ENCODE results near the gene SRA1. TPM values are rescaled to one million over a fixed set of nuclear protein-coding genes. Genes with fewer than 3 reads are reported as not detected.
A peak's percentile ranks its signal among the peaks of the same experiment; 100 is the strongest.

SRA1 gene
- total RNA-seq, 4 donors from 2014 or later = 19.9 to 36.3 (median 26.5) TPM

- in situ Hi-C loops (cut with MboI; ENCODE audit: low pct_ligation_motif_present in 1 of 4, low pct_unique_long_range_greater_than_20kb in 1 of 4, low sequenced_read_pairs in 3 of 4) = no loop called here
- no peaks in the 10 kb centered on the region for H3K9me3 ChIP-seq
- TF ChIP-seq EP300 (IDR thresholded peaks at IDR 0.05; ENCODE audit: low read depth) (no peak), POLR2A (IDR thresholded peaks at IDR 0.05) (peak; percentile 13), POLR2AphosphoS5 (IDR thresholded peaks at IDR 0.05) (peak in 1 of 3 donors; percentile 31)
- TF ChIP-seq, protein P1, sequence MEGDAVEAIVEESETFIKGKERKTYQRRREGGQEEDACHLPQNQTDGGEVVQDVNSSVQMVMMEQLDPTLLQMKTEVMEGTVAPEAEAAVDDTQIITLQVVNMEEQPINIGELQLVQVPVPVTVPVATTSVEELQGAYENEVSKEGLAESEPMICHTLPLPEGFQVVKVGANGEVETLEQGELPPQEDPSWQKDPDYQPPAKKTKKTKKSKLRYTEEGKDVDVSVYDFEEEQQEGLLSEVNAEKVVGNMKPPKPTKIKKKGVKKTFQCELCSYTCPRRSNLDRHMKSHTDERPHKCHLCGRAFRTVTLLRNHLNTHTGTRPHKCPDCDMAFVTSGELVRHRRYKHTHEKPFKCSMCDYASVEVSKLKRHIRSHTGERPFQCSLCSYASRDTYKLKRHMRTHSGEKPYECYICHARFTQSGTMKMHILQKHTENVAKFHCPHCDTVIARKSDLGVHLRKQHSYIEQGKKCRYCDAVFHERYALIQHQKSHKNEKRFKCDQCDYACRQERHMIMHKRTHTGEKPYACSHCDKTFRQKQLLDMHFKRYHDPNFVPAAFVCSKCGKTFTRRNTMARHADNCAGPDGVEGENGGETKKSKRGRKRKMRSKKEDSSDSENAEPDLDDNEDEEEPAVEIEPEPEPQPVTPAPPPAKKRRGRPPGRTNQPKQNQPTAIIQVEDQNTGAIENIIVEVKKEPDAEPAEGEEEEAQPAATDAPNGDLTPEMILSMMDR (IDR thresholded peaks at IDR 0.05) = no peak
- 53 to 75% methylated on average over 1 to 5 of the region's 5 CpGs for WGBS, 2 donors (ENCODE audit: low coverage in 1 of 2)
- no peak for DNase-seq
- peaks cover 11 to 30% (median 20%) of the 10 kb centered on the region in 4 donors for H3K4me1 ChIP-seq
- no peak overlapping the region for H3K4me3 ChIP-seq
- intact Hi-C loops (cut with DNase I; ENCODE audit: low total_unique reads) = no loop called here
- peaks cover 0 to 43% (median 20%) of the 10 kb centered on the region in 4 donors for H3K36me3 ChIP-seq
- H3K27ac ChIP-seq = peak overlapping the region; percentile 51 to 76 (median 65)
- no peaks in the 10 kb centered on the region for H3K27me3 ChIP-seq
These were observed 14.3 kb downstream of the SRA1 start for GRCh38 chr5:140542972-140543371.

- Histone ChIP-seq H3K27me3 (no peaks in the 10 kb centered on the region), H3K4me1 (peaks cover 0 to 8% (median 2%) of the 10 kb centered on the region in 4 donors), H3K4me3 (no peak overlapping the region), H3K9me3 (no peaks in the 10 kb centered on the region), H3K36me3 (peaks cover 0 to 54% (median 23%) of the 10 kb centered on the region in 4 donors), H3K27ac (no peak overlapping the region)
- no peak for TF ChIP-seq EP300 (IDR thresholded peaks at IDR 0.05; ENCODE audit: low read depth)
- TF ChIP-seq, protein P1 (IDR thresholded peaks at IDR 0.05) = no peak
- no peak for TF ChIP-seq POLR2A (IDR thresholded peaks at IDR 0.05)
- TF ChIP-seq POLR2AphosphoS5 (IDR thresholded peaks at IDR 0.05) = no peak
- intact Hi-C loops (cut with DNase I; ENCODE audit: low total_unique reads) (no loop called here), in situ Hi-C loops (cut with MboI; ENCODE audit: low pct_ligation_motif_present in 1 of 4, low pct_unique_long_range_greater_than_20kb in 1 of 4, low sequenced_read_pairs in 3 of 4) (no loop called here)
- 89% methylated on average over 1 of the region's 1 CpG; no CpG with 5 or more reads in 1 of the 2 donors for WGBS, 2 donors (ENCODE audit: low coverage in 1 of 2)
- no peak for DNase-seq
These were observed 17.0 kb downstream of the SRA1 start for GRCh38 chr5:140540227-140540626.

- H3K4me1 ChIP-seq = no peaks in the 10 kb centered on the region
- H3K9me3 ChIP-seq = no peaks in the 10 kb centered on the region
- no peak overlapping the region for H3K4me3 ChIP-seq
- in situ Hi-C loops (cut with MboI; ENCODE audit: low pct_ligation_motif_present in 1 of 4, low pct_unique_long_range_greater_than_20kb in 1 of 4, low sequenced_read_pairs in 3 of 4) (no loop called here), intact Hi-C loops (cut with DNase I; ENCODE audit: low total_unique reads) (no loop called here)
- 78 to 87% methylated on average over 2 of the region's 2 CpGs for WGBS, 2 donors (ENCODE audit: low coverage in 1 of 2)
- no peak overlapping the region for H3K27ac ChIP-seq
- no peaks in the 10 kb centered on the region for H3K27me3 ChIP-seq
- TF ChIP-seq POLR2A (IDR thresholded peaks at IDR 0.05) (no peak), EP300 (IDR thresholded peaks at IDR 0.05; ENCODE audit: low read depth) (no peak), POLR2AphosphoS5 (IDR thresholded peaks at IDR 0.05) (no peak)
- TF ChIP-seq, protein P1 (IDR thresholded peaks at IDR 0.05) = no peak
- peaks cover 0 to 57% (median 29%) of the 10 kb centered on the region in 4 donors for H3K36me3 ChIP-seq
- no peak for DNase-seq
These were observed 33.3 kb downstream of the SRA1 start for GRCh38 chr5:140524003-140524402.

DNA sequence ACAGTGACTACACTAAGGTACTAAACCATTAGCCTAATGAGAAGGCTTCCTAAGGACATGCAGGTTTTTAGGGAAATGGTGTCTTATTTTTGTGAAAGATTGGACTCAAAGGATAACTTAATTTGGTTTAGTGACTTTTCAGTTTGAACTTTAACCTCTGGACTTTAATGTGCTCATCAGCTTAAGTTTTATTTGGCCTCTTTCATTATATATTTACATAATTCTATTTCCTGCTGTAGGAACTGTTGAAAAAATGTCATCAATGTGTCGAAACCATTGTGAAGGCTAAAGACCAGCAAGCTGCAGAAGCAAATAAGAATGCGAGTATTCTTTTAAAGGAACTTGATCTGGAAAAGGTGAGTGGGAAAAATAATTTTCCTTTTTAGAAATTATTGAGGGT lies 44.1 kb downstream of the SRA1 start:
- Histone ChIP-seq H3K36me3 (peaks cover 0 to 63% (median 30%) of the 10 kb centered on the region in 4 donors), H3K4me1 (no peaks in the 10 kb centered on the region), H3K27ac (no peak overlapping the region), H3K27me3 (no peaks in the 10 kb centered on the region), H3K4me3 (no peak overlapping the region), H3K9me3 (no peaks in the 10 kb centered on the region)
- in situ Hi-C loops (cut with MboI; ENCODE audit: low pct_ligation_motif_present in 1 of 4, low pct_unique_long_range_greater_than_20kb in 1 of 4, low sequenced_read_pairs in 3 of 4) (no loop called here), intact Hi-C loops (cut with DNase I; ENCODE audit: low total_unique reads) (no loop called here)
- no peak for DNase-seq
- TF ChIP-seq, protein P1 (IDR thresholded peaks at IDR 0.05) = no peak
- TF ChIP-seq POLR2A (IDR thresholded peaks at IDR 0.05) (no peak), POLR2AphosphoS5 (IDR thresholded peaks at IDR 0.05) (no peak), EP300 (IDR thresholded peaks at IDR 0.05; ENCODE audit: low read depth) (no peak)
- WGBS, 2 donors (ENCODE audit: low coverage in 1 of 2) = 93 to 94% methylated on average over 2 of the region's 2 CpGs

Measured in transverse colon (tissue), 4 donors.